ENCODE results near the gene IGFN1.

GRCh38 chr1:201272799-201273198 lies 82.2 kb downstream of the IGFN1 start:
- TF ChIP-seq POLR2AphosphoS5 (IDR thresholded peaks at IDR 0.05; ENCODE audit: insufficient read depth, low read depth, low read length) (no peak), CTCF (IDR thresholded peaks at IDR 0.05; ENCODE audit: extremely low read depth in 1 of 2, insufficient read depth in 1 of 2, low read depth in 1 of 2, low read length in 2 of 2) (no peak), POLR2A (IDR thresholded peaks at IDR 0.05; ENCODE audit: low read depth, low read length) (no peak)

Measured in endothelial cell of umbilical vein (primary cell).